ENCODE data around the gene PSAT1. TPM values are rescaled to one million over a fixed set of nuclear protein-coding genes. Genes with fewer than 3 reads are reported as not detected.

The PSAT1 gene
- total RNA-seq, 1 experiment from 2014 or later, result 71.8 TPM

DNA sequence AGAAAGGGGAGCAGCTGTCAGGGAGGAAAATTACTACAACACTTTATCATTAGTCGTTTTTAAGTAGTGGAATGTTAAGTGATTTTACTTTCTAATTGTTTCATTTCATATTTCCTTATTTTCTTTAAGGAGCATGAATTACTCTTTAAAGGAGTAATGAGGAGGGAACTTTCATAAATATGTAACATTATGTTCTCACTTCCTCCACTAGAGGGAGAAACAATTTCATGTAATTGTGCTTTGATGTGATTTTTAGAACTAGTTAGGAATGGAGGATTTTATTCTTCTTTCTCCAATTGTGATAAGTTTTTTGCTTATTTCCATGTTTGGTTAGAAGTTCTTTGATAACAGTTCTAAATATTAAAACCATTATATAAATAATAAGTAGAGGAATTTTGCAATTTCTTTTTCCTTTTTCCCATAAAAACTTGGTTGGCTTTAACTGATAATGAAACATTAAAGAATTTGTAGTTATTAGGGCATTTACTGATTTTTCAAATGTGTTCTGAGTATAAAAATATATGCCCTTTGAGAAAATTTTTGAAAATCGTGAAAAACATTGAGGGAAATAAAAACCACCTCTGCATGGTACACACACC lies 35.4 kb upstream of the PSAT1 start:
- ChIA-PET POLR2A (no interaction called here), CTCF (no interaction called here)
- no TSS peak for BruUV-seq (replicated peaks)
- no peak for ATAC-seq
- Histone ChIP-seq H3K27me3 (ENCODE audit: control insufficient read depth, insufficient read depth, low read length) (no peaks in the 10 kb centered on the region), H3K9me3 (ENCODE audit: control insufficient read depth, insufficient read depth, low read depth, low read length) (no peaks in the 10 kb centered on the region), H3K27ac (ENCODE audit: low read length) (no peak overlapping the region), H3K36me3 (ENCODE audit: control insufficient read depth, insufficient read depth, low read length) (no peaks in the 10 kb centered on the region; the same call in 1 of the 2 replicates), H3K4me3 (ENCODE audit: low read depth in 2 of 2, low read length in 2 of 2) (no peak overlapping the region), H3K4me1 (ENCODE audit: control insufficient read depth, insufficient read depth, low read length) (no peaks in the 10 kb centered on the region)
- in situ Hi-C loops (cut with HindIII; ENCODE audit: low pct_unique_long_range_greater_than_20kb, low sequenced_read_pairs) (no loop called here), intact Hi-C loops (cut with micrococcal nuclease; ENCODE audit: unreplicated experiment) (loop anchor here (2.0 kb wide), 1 partner anchor 105 kb away; no protein-coding TSS in a partner anchor)
- DNase-seq (ENCODE audit: low read depth, low spot score), result no peak
- TF ChIP-seq, protein P1, sequence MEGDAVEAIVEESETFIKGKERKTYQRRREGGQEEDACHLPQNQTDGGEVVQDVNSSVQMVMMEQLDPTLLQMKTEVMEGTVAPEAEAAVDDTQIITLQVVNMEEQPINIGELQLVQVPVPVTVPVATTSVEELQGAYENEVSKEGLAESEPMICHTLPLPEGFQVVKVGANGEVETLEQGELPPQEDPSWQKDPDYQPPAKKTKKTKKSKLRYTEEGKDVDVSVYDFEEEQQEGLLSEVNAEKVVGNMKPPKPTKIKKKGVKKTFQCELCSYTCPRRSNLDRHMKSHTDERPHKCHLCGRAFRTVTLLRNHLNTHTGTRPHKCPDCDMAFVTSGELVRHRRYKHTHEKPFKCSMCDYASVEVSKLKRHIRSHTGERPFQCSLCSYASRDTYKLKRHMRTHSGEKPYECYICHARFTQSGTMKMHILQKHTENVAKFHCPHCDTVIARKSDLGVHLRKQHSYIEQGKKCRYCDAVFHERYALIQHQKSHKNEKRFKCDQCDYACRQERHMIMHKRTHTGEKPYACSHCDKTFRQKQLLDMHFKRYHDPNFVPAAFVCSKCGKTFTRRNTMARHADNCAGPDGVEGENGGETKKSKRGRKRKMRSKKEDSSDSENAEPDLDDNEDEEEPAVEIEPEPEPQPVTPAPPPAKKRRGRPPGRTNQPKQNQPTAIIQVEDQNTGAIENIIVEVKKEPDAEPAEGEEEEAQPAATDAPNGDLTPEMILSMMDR (IDR thresholded peaks at IDR 0.05), result peak; percentile 46; the same call in 1 of the 2 replicates
- no peak for TF ChIP-seq SIN3A (IDR thresholded peaks at IDR 0.05; ENCODE audit: borderline replicate concordance, insufficient read depth, low read depth, low read length)

- POLR2A ChIA-PET, result no interaction called here
- CTCF ChIA-PET, result no interaction called here
- DNase-seq (ENCODE audit: low read depth, low spot score) (no peak), ATAC-seq (no peak)
- Histone ChIP-seq H3K4me1 (ENCODE audit: control insufficient read depth, insufficient read depth, low read length) (no peaks in the 10 kb centered on the region), H3K9me3 (ENCODE audit: control insufficient read depth, insufficient read depth, low read depth, low read length) (no peaks in the 10 kb centered on the region), H3K27ac (ENCODE audit: low read length) (no peak overlapping the region), H3K4me3 (ENCODE audit: low read depth in 2 of 2, low read length in 2 of 2) (no peak overlapping the region), H3K27me3 (ENCODE audit: control insufficient read depth, insufficient read depth, low read length) (no peaks in the 10 kb centered on the region), H3K36me3 (ENCODE audit: control insufficient read depth, insufficient read depth, low read length) (peaks cover 4% of the 10 kb centered on the region; the same call in 1 of the 2 replicates)
- intact Hi-C loops (cut with micrococcal nuclease; ENCODE audit: unreplicated experiment) (loop anchor here (2.0 kb wide), 1 partner anchor 104 kb away; no protein-coding TSS in a partner anchor), in situ Hi-C loops (cut with HindIII; ENCODE audit: low pct_unique_long_range_greater_than_20kb, low sequenced_read_pairs) (no loop called here)
- BruUV-seq (replicated peaks), result no TSS peak
- TF ChIP-seq, protein P1 (IDR thresholded peaks at IDR 0.05), result no peak
- TF ChIP-seq POLR2AphosphoS5 (IDR thresholded peaks at IDR 0.05; ENCODE audit: low read depth, low read length) (no peak), TCF7L2 (IDR thresholded peaks at IDR 0.05; ENCODE audit: low read depth, low read length) (no peak), SIN3A (IDR thresholded peaks at IDR 0.05; ENCODE audit: borderline replicate concordance, insufficient read depth, low read depth, low read length) (no peak)
- TF ChIP-seq, protein P2, sequence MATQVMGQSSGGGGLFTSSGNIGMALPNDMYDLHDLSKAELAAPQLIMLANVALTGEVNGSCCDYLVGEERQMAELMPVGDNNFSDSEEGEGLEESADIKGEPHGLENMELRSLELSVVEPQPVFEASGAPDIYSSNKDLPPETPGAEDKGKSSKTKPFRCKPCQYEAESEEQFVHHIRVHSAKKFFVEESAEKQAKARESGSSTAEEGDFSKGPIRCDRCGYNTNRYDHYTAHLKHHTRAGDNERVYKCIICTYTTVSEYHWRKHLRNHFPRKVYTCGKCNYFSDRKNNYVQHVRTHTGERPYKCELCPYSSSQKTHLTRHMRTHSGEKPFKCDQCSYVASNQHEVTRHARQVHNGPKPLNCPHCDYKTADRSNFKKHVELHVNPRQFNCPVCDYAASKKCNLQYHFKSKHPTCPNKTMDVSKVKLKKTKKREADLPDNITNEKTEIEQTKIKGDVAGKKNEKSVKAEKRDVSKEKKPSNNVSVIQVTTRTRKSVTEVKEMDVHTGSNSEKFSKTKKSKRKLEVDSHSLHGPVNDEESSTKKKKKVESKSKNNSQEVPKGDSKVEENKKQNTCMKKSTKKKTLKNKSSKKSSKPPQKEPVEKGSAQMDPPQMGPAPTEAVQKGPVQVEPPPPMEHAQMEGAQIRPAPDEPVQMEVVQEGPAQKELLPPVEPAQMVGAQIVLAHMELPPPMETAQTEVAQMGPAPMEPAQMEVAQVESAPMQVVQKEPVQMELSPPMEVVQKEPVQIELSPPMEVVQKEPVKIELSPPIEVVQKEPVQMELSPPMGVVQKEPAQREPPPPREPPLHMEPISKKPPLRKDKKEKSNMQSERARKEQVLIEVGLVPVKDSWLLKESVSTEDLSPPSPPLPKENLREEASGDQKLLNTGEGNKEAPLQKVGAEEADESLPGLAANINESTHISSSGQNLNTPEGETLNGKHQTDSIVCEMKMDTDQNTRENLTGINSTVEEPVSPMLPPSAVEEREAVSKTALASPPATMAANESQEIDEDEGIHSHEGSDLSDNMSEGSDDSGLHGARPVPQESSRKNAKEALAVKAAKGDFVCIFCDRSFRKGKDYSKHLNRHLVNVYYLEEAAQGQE (IDR thresholded peaks at IDR 0.05; ENCODE audit: insufficient read depth in 1 of 2, low read depth in 2 of 2, low read length in 1 of 2), result no peak
Observed at GRCh38 chr9:78262655-78263054, 34.3 kb upstream of the PSAT1 start.
